Type B pancreatic cell (in vitro differentiated cells): ENCODE results near the gene CRNN. TPM values are rescaled to one million over a fixed set of nuclear protein-coding genes. Genes with fewer than 3 reads are reported as not detected.

ENCODE experiments used
- DNase-seq: peaks from one replicate; pipeline ENCODE4 v3.0.0; 2021; ENCODE audit warnings: mixed read lengths; ENCODE audit not compliant: unreplicated experiment; ENCODE audit errors: extremely low spot score
- H3K27ac Mint-ChIP-seq: 2 replicates; pipeline ENCODE4 v1.8.0; 2021; ENCODE audit warnings: mild to moderate bottlenecking, mixed read lengths
- H3K27me3 Mint-ChIP-seq: 2 replicates; pipeline ENCODE4 v1.8.0; 2021; ENCODE audit warnings: mixed read lengths
- H3K36me3 Mint-ChIP-seq: 2 replicates; pipeline ENCODE4 v1.8.0; 2021; ENCODE audit warnings: mixed read lengths
- H3K4me1 Mint-ChIP-seq: one replicate; pipeline ENCODE4 v1.8.0; 2021; ENCODE audit warnings: mixed read lengths; ENCODE audit not compliant: unreplicated experiment
- H3K4me3 Mint-ChIP-seq: 2 replicates; pipeline ENCODE4 v1.8.0; 2021; ENCODE audit warnings: mild to moderate bottlenecking, mixed read lengths
- H3K9me3 Mint-ChIP-seq: 2 replicates; pipeline ENCODE4 v1.8.0; 2021; ENCODE audit warnings: mixed read lengths
- CTCF ChIP-seq: fragments of 200-600 bp; sonication (generic); conservative IDR thresholded peaks from 2 replicates; pipeline ENCODE4 v1.5.0; 2021; ENCODE audit warnings: antibody characterized with exemption, mild to moderate bottlenecking
- total RNA-seq: library from RNA; stranded (reverse); gene quantifications from 2 replicates; pipeline ENCODE4 v1.2.1, GENCODE V29; 2021; ENCODE audit warnings: low replicate concordance

The CRNN gene
- total RNA-seq, 1 donor from 2014 or later = not detected

DNA sequence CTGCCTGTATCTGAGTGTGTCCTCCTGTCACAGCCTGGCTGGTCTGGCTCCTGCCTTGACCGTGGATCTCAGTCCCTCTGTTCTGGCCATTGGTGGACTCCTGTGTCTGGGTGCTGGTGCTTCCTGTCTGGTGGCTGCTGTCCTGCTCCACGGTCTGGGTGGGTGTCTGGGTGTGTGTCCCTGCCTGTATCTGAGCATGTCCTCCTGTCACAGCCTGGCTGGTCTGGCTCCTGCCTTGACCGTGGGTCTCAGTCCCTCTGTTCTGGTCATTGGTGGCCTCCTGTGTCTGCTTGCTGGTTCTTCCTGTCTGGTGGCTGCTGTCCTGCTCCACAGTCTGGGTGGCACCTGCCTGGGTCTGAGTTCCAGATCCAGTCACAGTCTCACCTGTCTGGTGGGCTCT is 4.0 kb downstream of the CRNN start:
- Mint-ChIP-seq H3K9me3 (no peaks in the 10 kb centered on the region), H3K27ac (no peak overlapping the region), H3K4me1 (no peaks in the 10 kb centered on the region), H3K36me3 (no peaks in the 10 kb centered on the region), H3K27me3 (no peaks in the 10 kb centered on the region), H3K4me3 (no peak overlapping the region)
- DNase-seq = no peak
- TF ChIP-seq CTCF = no peak

- H3K4me1 Mint-ChIP-seq = no peaks in the 10 kb centered on the region
- TF ChIP-seq CTCF = no peak
- H3K9me3 Mint-ChIP-seq = no peaks in the 10 kb centered on the region
- no peak for DNase-seq
- H3K27ac Mint-ChIP-seq = no peak overlapping the region
- H3K36me3 Mint-ChIP-seq = no peaks in the 10 kb centered on the region
- no peaks in the 10 kb centered on the region for H3K27me3 Mint-ChIP-seq
- H3K4me3 Mint-ChIP-seq = no peak overlapping the region
Measured at GRCh38 chr1:152408664-152409063, 5.4 kb downstream of the CRNN start.

- no peaks in the 10 kb centered on the region for H3K9me3 Mint-ChIP-seq
- no peak for TF ChIP-seq CTCF
- H3K36me3 Mint-ChIP-seq = no peaks in the 10 kb centered on the region
- no peak overlapping the region for H3K4me3 Mint-ChIP-seq
- H3K27me3 Mint-ChIP-seq = no peaks in the 10 kb centered on the region
- H3K27ac Mint-ChIP-seq = no peak overlapping the region
- no peak for DNase-seq
- no peaks in the 10 kb centered on the region for H3K4me1 Mint-ChIP-seq
Measured at GRCh38 chr1:152398812-152399698, 15.0 kb downstream of the CRNN start.

DNA sequence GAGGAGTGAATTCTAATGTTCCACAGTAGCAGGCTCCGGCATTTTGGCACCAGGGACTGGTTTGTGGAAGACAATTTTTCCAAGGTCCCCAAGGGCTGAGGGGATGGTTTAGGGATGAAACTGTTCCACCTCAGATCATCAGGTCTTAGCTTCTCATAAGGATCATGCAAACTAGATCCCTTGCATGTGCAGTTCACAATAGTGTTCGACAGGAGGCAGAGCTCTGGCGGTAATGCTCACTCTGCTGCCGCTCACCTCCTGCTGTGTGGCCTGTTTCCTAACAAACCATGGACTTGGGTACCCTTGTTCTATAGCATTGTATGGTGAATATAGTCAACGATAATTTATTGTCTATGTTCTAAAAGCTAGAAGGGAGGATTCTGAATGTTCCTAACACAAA is 16.6 kb downstream of the CRNN start:
- Mint-ChIP-seq H3K36me3 (no peaks in the 10 kb centered on the region), H3K9me3 (no peaks in the 10 kb centered on the region), H3K4me3 (no peak overlapping the region), H3K27ac (no peak overlapping the region), H3K27me3 (no peaks in the 10 kb centered on the region), H3K4me1 (no peaks in the 10 kb centered on the region)
- no peak for DNase-seq
- TF ChIP-seq CTCF = no peak

DNA sequence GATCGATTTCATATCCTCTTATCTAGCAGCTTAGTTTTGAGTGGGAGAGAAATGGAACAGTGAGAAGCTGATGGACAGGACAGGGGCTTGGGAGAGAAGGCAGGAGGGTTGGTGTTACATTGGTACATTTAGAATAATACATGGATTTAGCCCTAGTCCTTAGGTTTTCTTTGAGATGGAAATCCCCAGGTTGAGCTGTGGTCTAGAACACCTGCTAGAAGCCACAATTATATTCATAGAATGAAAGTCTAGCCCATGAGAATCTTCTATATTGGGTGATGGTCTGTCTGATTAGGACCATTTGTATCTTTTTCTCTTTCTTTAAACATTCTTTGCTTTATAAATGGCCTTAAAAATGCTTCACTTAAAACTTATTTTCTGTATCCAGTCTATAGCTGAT is 19.9 kb downstream of the CRNN start:
- no peaks in the 10 kb centered on the region for H3K36me3 Mint-ChIP-seq
- H3K27me3 Mint-ChIP-seq = no peaks in the 10 kb centered on the region
- H3K9me3 Mint-ChIP-seq = no peaks in the 10 kb centered on the region
- H3K4me1 Mint-ChIP-seq = no peaks in the 10 kb centered on the region
- no peak overlapping the region for H3K4me3 Mint-ChIP-seq
- TF ChIP-seq CTCF = no peak
- H3K27ac Mint-ChIP-seq = no peak overlapping the region
- DNase-seq = no peak
